NCI-H748 (cell line): ENCODE data around the gene UBE2M.
"Not testable (repeated sequence)": the region's sequence is repeated elsewhere in the genome, so short reads cannot be mapped to it uniquely, and the experiment has no call there.

Experiments
- DNase-seq: peaks from one replicate; lab custom pipeline; 2025; ENCODE audit not compliant: unreplicated experiment; lab: John Stamatoyannopoulos, UW

Gene UBE2M

GRCh38 chr19:58558066-58558622 lies at the start of gene UBE2M:
TSS of gene UBE2M (minus strand) at chr19:58558611. CDS start at chr19:58558381, 230 bp downstream.
- no peak for DNase-seq

- DNase-seq: not testable (repeated sequence)
Observed at GRCh38 chr19:58607213-58607612, 48.8 kb upstream of the UBE2M start.

- DNase-seq: not testable (repeated sequence)
Observed at GRCh38 chr19:58606251-58606896, 48.0 kb upstream of the UBE2M start.

- no peak for DNase-seq
Observed at GRCh38 chr19:58586133-58586765, 27.8 kb upstream of the UBE2M start.

GRCh38 chr19:58585442-58586132 lies 27.2 kb upstream of the UBE2M start:
- no peak for DNase-seq

GRCh38 chr19:58584498-58585441 lies 26.4 kb upstream of the UBE2M start:
- no peak for DNase-seq

- DNase-seq: no peak
Observed at GRCh38 chr19:58582985-58583384, 24.6 kb upstream of the UBE2M start.

- no peak for DNase-seq
Observed at GRCh38 chr19:58581227-58582141, 23.1 kb upstream of the UBE2M start.

- DNase-seq: no peak
Observed at GRCh38 chr19:58579473-58580142, 21.2 kb upstream of the UBE2M start.

- no peak for DNase-seq
Observed at GRCh38 chr19:58578012-58578925, 19.9 kb upstream of the UBE2M start.

GRCh38 chr19:58577581-58577980 lies 19.2 kb upstream of the UBE2M start:
- not testable (repeated sequence) for DNase-seq

GRCh38 chr19:58575183-58576041 lies 17.0 kb upstream of the UBE2M start:
- no peak for DNase-seq

- no peak for DNase-seq
Observed at GRCh38 chr19:58573658-58574164, 15.3 kb upstream of the UBE2M start.

GRCh38 chr19:58572818-58573657 lies 14.6 kb upstream of the UBE2M start, which contains the start of gene MZF1:
TSS of gene MZF1 (minus strand) at chr19:58573335. CDS start at chr19:58571389, 1,946 bp downstream.
- DNase-seq: no peak

- DNase-seq: no peak
Observed at GRCh38 chr19:58572026-58572817, 13.8 kb upstream of the UBE2M start.
